Activated gamma-delta T cell treated with anti-CD3 and anti-CD28 coated beads, Interleukin-2, amount 50 U/mL, for 16 hours (primary cell): Measurements from ENCODE around the gene GALM.
"Not testable (repeated sequence)": the region's sequence is repeated elsewhere in the genome, so short reads cannot be mapped to it uniquely, and the experiment has no call there.

Experiments
- DNase-seq: peaks from one replicate; pipeline ENCODE4 v3.0.0-alpha.2; 2020; ENCODE audit warnings: low read depth

Gene GALM

GRCh38 chr2:38711558-38711957 is 45.6 kb downstream of the GALM start:
- no peak for DNase-seq

DNA sequence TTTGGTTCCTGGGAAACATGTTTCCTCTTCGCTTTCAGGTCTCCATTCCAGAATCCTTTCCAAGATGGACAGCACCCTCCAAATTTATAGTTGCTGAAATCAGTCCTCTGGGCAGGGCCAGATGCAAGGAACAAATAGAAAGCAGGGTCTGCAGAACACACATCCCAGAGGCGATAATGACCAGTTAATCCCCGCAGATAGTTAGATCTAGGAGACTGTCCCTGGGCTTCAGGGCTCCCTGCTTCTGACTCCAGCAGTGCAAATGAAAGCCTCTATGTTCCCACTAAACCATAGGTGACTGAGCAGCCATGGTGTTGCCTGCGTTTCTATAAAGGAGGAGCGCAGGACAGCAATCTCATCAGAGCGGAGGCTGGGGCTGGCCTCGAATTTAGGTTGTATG is 46.5 kb downstream of the GALM start:
- DNase-seq: no peak

DNA sequence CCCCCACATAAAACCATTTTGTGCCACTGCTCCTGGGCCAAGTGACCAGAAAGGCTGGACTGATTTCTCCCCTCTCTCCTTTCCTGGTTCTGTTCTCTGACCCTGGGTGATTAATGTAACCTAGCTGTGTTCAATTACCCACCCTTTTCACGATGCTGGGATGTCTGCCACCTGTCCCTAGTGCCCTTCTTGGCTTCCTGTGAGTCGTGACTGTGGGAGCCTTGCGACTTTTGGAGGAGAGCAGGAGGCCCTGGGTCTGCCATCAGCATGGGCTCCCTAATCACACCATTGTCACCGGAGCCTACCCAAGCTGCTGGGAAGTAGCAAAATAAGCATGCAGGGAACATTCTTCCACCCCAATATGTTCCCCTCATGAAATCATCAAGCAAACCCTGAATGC is 47.0 kb downstream of the GALM start:
- DNase-seq: no peak

DNA sequence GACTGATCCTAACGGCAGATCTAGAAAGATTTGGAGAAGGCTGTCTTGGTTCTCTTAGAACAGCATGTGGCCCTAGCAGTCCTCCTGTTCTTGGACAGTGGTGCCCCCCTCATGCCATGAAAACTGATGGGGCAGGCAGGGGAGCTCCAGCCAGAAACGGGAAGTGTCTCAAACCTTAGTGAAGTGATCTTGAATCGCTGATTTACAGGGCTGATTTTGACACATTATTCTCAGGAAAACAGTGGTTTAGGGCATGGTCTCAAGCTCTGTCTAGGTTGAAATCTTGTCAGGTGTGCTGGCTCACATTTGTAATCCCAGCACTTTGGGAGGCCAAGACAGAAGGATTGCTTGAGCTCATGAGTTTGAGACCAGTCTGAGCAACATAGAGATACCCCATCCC is 47.4 kb downstream of the GALM start:
- no peak for DNase-seq

GRCh38 chr2:38714941-38715340 is 49.0 kb downstream of the GALM start:
- DNase-seq: not testable (repeated sequence)

- no peak for DNase-seq
Measured at GRCh38 chr2:38716185-38716584, 50.3 kb downstream of the GALM start.

DNA sequence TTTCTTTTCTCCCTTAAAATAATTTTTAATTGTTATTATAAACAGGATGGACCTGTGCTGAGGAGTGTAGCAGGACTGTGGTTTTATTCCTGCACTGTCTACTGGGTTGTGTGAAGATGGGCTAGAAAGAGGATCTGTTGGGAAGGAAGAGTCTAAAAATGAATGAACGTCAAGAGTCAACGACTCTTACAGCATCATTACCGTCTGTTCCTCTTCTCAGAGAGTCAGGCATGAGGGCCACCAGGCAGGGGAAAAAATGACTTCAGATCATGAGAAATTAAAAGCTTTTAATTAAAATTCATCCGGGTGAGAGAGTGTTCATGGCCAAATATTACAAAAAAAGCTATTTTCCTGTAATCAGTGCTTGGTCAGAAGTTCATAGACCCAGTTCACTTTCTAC is 52.7 kb downstream of the GALM start:
- no peak for DNase-seq

DNA sequence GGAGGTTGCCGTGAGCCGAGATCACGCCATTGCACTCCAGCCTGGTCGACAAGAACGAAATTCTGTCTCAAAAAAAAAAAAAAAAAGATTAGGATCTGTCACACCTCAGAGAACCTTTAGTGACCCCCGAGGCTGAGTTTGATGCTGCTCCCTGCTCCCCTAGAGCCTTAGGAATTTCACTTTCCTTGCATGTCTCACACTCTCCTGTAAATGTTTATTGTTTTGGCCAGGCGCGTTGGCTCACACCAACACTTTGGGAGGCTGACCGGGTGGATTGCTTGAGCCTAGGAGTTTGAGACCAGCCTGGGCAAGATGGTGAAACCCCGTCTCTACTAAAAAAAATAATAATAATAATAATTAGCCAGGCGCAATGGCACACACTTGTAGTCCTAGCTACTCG is 53.8 kb downstream of the GALM start:
- DNase-seq: no peak

DNA sequence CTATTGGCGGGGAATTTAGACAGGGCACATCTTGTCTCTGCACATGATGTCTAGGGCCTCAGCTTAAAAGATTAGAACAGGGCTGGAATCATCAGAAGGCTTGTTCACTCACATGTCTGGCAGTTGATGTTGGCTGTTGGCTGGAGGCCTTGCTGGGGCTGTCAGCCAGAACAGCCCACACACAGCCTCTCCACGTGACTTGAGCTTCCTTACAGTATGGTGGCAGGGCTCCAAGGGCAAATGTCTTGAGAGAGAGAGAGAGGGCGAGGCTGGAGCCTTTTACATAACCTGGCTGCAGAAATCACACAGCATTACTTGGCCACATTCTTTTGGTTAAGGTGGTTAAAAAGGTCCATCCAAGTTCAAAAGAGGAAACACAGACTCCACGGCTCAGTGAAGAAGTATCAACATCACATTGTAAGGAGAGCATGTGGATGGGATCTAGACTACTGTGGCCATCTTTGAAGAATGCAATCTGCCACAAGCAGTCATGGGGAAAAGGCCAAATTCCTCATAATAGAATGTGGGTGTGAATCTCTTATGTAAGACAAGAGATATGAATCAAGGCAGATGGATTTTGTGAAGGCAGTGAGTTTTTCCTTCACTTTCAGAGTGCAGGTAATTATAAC is 54.8 kb downstream of the GALM start:
- DNase-seq: no peak

GRCh38 chr2:38722271-38723061 is 56.6 kb downstream of the GALM start:
- peak; percentile 34 for DNase-seq

- DNase-seq: no peak
Measured at GRCh38 chr2:38723173-38723572, 57.3 kb downstream of the GALM start.

DNA sequence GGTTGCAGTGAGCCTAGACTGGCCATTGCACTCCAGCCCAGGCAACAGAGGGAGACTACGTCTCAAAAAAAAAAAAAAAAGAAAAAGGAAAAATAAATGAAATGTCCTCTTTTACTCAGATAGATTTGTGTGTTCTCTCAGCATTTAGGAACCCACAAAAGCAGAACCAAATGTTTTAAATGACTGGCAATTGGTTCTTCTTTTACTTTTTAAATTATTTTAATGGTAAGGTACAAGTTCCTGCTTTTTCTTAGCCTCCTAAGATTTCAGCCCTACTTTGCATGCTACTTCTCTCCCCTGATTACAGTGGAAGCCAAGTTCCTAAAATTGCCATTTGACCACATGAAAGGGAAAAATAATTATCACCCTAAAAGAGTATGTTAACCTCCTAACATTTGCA is 61.7 kb downstream of the GALM start:
- DNase-seq: no peak

DNA sequence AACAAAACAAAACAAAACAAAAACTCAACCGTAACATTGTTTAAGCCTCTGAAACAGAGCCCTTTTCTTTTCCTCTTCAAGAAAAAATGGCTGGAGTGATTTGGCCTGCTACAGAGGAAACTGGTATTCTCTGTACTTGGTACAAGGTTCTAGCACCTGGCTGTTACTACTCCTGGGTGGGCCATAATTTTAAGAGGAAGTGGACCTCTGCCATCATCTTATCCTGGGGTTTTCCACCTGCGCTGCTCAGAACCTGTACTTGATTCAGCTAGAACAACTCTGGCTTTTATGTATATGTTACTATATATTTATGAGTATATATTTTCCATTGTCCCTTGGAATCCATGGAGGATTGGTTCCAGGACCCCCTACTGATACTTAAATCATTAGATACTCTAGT is 62.8 kb downstream of the GALM start:
- DNase-seq: no peak

DNA sequence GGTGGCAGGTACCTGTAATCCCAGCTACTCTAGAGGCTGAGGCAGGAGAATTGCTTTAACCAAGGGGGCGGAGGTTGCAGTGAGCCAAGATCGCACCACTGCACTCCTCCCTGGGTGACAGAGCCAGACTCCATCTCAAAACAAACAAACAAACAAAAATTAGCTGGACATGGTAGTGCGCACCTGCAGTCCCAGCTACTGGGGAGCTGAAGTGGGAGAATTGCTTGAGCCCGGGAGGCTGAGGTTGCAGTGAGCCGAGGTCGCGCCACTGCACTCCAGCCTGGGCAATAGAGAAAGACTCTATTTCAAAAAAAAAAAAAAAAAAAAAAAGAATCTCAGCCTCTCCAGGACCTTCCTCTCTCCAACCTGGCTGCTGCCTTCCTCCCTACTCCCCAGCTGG is 65.2 kb downstream of the GALM start:
- DNase-seq: no peak

DNA sequence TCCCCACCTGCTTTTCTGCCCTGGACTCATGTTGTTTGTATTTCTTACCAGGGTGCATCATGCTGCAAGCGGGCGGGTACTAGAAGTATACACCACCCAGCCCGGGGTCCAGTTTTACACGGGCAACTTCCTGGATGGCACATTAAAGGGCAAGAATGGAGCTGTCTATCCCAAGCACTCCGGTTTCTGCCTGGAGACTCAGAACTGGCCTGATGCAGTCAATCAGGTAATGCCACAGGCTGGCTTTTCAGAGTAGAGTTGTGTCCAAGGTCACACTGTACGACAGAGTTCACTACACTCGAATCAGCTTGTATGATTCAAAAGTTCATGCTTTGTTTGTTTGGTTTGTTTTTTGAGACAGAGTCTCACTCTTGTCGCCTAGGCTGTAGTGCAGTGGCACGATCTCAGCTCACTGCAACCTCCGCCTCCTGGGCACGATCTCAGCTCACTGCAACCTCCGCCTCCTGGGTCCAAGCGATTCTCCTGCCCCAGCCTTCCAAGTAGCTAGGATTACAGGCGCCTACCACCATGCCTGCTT is 65.8 kb downstream of the GALM start:
- no peak for DNase-seq

DNA sequence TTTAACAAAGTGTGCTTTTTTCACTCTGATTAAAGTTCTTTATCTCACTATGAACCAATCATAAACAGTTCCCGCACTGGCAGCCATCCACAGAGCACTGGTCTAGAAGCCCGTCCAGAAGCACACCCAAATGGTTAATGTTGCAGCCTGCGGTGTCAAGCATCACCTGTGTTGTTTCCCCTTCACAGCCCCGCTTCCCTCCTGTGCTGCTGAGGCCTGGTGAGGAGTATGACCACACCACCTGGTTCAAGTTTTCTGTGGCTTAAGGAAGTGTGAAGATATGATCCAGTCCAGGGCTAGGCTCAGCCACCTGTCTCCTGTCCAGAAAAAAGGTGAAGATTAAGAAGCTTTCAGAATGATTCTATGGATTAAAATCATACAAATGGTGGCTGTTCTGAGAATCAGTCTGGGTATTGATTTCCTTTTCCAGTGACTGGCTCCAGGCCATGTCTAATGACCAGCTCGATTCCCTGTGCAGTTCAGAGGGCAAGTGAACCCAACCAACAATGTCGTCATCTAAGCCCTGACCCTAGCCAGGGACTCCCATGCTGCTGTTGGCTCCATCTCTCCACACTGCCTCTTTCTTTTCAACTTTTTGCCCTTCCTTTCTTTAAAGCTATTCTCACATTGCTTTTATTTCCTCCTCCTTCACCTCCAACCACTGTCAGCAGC is 67.5 kb downstream of the GALM start:
- DNase-seq: no peak

- no peak for DNase-seq
Measured at GRCh38 chr2:38734299-38735058, 68.6 kb downstream of the GALM start.

DNA sequence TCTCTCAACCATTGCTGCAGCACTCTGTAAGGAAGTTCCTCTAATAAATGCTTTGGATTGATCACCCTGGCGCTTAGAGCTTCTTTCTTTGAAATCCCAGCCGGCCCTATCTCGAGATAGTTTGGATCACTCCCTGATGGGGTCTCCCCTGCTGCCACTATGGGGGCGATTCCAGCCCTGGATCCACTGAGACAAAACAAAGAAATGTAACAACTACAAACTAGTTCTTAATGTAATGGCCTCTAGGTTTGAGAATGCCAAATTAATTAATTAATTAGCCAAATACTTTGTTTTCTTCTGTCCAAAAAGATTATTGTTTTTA is 70.0 kb downstream of the GALM start:
- no peak for DNase-seq

- not testable (repeated sequence) for DNase-seq
Measured at GRCh38 chr2:38737000-38737698, 71.2 kb downstream of the GALM start.

GRCh38 chr2:38737925-38738324 is 72.0 kb downstream of the GALM start:
- no peak for DNase-seq

DNA sequence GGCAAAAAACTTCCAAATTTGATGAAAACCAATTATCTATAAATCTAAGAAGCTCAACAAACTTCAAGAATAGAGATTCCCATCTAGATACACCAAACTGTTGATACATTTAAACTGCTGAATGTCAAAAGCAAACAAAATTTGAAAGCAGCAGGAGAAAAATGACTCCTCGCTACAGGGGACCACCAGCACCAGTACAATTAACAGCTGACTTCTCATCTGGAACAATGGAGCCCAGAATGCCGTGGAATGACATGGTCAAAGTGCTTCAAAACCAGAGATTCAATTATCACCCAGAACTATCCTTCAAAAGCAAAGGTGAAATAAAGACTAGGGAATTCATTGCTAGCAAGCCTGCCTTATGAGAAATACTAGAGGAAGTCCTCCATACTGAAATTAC is 73.6 kb downstream of the GALM start:
- DNase-seq: no peak
